ENCODE measurements around the gene MGMT.

Gene MGMT

DNA sequence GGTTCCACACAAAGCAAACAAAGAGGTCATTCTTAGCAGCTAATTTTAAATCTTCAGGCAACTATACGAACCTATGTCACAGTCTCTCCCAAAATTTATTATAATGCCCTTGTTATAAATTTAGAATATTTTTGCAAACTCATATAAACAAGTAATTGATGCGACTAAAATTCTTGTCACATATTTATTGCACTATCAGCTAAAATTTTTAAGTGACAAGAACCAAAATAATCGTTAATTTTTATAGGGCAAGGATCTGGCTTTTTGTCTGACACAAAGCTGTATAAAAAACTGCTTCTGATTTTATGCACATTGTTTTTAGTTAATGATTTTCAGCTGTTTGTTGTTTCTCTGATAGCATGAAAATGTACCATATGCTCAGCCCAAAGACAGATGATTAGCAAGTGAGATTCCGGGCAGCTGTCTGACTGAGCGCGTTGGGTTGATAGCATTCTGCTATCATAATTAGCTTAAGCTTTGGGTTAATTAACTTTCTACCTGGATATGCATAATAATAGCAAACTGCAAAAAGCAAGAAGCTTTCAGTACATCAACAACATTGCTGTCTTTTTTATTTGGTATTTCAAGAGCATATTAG is 136.0 kb downstream of the MGMT start:
- DNase-seq = no peak

DNA sequence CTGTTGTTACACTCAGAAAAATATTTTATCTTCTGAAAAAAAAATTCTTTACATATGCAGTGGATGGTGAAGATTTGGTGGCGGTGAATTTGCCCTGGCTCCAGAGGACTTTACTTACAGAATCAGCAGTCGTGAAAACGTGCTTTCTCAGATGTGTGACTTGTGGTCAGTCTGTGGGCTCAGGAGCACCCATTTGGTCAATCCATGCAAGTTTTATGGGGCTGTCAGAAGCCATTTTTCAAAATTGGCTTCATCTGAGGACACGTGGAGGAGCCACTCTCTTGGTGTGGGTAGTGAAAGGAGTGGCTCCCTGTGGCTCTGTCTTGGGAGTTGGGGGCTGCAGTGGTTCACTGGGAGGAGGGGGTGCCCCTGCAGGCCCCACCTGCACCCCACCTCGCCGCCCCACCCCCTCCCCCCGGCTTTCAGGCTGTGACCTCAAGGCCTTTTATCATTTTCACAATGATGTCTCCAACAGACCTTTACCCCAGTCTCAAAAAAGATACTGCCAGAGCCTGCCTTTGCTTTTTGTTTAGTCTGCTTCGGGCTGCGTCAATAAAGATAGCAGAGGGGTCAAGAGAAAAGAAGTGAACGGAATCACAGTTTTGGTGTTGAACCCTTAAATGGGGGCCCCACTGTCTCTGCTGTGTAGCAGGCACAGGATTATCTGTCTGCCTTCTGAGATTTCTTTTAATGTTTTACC is 137.4 kb downstream of the MGMT start:
- DNase-seq = no peak

DNA sequence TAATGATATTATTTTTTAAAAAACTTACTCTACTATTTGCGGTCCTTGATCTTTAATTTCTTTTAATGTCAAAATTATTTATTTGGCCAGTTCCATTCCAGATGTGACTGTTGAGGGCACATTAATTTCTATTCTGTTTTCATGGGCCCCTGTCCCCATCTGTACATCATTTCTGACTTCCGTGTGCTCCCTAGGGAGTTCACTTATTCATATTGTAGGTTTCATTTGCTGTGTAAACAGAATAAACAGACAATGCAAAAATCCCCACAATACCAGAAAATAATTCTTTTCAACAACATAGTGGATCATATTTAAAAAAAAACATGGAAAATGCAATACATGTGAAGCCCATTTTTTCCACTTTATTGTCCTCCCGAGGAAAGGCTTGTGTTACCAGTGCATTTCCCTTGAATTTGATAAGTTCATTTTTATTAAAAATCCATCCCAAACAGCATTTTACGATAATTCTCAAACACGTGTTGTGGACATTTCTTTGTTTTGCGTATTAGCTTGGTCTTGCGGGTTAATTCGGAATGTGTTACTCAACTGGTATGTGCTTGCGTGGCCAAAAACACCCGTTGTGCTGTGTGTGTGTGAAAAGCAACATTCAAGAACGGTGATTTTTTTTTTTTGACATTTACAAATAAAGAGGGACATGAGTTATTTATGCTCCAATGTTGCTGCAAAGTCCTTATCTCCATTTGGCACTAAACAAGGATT is 138.4 kb downstream of the MGMT start:
- DNase-seq = no peak

DNA sequence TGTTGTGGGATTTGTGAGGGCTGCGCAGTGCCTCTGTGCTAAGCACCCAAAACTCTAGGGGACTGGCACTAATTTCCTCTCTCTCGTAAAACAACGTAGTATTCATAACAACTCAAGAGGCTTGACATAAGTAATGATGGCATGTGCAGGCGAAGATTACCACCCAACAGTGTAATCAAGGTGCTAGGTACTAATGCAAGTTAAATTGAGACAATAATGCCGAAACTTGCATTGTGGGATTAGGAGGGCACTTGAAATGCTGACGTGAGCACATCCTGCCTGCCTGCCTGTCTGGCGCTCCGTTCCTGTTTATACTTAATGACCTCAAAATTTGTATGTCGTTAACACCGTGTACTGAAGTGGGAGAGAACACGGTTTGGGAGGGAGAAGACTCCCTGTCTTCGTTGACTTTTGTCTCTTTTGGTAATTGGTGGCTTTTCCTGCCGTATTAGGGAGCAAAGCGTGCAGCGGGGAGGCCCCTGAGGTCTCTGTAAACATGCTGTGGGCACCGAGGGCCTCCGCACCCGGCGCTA is 139.0 kb downstream of the MGMT start:
- no peak for DNase-seq

DNA sequence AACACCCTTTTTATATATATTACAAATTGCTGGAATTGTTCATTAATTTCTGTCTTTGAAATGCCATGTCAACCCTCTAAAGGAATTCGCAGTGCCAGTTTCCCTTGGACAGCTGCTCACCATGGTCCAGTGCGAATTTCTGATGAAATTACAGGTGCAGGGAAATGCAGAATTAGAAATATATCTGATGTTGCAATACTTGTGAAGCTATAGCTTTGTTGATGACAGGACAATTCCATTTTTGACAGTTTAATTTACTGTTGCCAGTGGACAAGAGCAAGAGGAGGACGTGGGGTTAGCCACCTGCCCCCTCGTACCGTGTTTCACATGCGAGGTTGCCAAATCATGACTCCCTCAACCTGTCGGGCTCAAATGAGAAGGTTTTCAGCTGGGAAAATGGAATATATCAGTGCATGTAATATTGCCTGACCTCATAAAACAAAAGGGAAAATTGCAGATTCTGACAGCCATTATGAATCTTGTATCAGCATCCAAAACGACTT is 140.6 kb downstream of the MGMT start:
- no peak for DNase-seq

DNA sequence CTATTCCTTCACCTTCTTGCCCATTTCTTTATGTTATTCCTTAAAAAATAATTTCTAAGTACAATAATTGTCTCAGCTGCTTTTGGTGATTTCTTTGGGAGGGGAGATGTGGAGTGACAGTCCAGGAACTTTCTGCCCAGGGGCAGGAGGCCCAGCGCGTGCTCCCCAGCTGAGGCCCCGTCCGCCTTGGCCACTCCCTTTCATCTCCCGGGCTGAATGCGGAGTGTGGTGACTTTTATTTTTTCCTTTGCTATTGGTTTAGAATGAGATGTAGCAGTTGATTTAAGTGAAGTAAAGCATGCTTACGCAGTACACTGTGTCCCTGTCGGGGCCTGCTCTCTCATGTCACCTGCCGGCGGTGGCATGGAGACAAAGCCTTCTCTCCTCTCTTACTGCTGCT is 141.6 kb downstream of the MGMT start:
- no peak for DNase-seq

DNA sequence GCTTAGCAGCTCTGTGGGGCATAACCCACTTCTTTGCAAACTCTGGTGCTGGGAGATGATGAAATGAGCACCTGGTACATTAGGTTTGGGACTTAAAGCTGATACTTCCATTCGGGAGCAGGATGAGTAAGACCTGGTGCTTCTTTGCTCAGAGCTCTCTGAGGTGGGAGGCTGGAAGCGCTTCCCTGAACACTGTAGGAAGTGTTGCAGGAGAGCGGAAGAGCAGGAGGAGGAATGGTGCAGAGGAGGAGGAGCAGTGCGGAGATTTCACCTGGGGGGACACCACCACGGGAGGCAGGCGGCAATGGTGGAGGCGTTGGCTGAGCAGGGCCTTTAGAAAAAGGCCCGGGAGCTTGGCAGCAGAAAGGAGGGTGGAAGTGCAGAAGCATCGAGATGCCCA is 142.5 kb downstream of the MGMT start:
- no peak for DNase-seq

DNA sequence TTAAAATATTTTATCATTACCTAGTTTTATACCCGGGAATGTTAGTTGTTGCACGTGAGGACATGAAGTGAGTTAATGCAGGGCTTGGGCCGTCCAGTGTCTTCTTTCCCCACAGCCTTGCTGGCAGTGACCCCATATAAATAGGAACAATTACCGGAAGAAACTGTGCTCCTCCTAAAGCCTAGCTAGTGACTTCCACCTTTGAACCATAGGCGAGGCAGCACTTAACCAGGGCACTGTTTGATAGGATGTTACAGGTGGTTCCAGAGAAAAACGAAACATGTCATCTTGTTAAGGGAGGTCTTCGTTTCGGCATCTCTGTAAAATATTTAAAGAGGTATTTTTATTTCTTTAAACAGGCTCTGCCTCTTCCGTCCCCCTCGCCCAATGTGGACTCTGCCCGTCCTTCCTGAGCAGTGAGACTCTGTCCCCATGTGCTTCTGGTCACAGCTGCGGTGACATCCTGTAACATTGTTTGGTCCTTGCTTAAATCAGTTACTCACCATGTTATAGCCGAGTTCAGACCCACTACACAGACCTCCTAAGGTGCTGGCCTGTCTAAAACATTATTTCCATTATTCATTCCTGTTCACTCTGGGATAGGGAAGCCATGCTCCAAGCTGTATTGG is 145.6 kb downstream of the MGMT start:
- no peak for DNase-seq

DNA sequence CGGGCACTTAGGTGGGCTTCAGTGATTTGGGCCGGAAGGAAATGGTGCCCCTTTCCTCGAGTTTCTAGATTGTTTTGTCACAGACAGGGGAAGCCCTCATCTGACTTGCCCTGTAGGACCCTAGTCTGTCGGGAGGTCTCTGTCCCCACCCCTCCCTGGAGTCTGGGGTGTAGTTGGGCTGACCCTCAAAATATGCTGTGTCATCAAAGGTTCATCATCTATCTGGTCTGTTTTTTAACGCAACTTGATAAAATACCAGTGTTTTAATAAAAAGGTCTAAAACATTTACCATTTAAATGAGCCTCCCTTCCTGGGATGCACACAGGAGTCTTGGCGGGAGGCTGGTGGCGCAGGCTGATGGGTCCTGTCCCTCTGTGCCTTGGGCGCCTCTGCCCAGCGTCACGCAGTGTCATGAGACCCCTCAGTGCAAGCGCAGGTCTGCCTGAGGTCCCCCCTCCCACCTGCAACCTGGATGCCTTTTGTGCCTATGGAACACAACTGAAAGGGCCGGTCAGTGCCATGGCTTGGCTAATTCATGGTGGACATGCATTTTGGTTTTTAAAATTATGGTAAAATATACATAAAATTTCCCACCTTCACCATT is 146.4 kb downstream of the MGMT start:
- DNase-seq = no peak

DNA sequence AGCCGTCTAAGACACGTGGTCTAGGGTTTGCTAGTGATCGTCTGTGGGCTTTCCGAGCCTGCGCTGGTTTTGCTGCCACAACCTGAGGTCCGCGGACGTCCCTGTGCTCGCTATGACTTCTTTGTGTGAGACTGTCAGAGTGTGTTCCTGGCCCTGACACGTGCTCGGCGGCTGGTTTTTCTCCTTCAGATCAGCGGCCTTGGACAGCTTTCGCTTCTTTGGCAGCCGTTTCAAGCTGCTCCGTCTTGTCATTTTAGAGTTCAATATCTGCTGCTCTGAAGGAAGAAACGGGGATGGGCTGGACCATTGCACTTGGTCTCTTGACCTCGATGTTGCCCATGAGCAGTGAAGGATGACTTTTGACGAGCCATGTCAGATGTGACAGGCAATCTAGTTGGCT is 147.3 kb downstream of the MGMT start:
- no peak for DNase-seq

DNA sequence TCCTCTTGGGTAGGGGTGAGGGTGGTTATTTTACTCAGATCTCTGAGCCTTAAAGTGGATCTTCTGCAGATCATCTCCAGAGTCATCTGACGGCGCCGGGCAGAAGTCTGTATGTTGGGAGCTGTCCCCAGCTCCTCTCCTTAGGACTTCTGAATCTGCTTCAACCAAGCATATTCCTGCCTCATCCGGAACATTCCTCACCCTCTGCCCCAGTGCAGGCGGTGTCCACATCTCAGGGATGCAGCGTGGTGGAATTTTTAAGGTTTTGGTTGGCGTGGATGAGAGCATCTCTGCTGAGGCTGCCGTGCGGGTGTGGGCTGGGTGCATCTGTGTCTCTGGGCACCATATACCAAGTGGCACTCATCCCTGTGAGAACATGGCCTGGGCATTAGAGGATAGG is 148.3 kb downstream of the MGMT start:
- DNase-seq = no peak

DNA sequence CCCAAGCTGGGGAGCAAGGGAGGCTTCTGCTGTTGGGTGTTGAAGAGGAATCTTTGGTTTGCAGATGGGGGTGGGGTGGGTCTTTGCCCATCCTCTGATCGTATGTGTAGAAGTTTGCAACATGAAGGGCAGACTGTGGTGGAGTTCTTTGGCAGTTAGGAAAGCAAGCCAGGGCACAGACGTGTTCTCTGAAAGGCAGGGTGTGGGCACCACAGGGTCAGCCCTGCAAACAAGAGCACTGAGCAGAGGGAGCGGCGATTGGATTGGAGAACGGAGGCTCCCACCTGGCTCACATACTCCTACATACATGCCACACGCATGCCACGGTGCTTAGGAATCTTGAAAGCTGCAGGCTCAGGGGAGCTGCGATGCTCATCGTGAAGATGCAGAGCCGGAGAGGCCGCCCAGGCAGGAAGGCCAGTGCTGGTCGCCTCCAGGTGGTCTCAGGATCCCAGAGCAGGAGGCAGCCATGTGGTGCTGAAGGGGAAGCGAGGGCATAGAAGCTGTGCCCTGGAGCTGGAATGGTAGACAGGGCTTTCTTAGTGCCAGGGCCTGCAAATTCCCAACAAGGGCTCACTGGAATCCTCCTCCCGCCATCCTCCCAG is 149.0 kb downstream of the MGMT start:
- DNase-seq = no peak

DNA sequence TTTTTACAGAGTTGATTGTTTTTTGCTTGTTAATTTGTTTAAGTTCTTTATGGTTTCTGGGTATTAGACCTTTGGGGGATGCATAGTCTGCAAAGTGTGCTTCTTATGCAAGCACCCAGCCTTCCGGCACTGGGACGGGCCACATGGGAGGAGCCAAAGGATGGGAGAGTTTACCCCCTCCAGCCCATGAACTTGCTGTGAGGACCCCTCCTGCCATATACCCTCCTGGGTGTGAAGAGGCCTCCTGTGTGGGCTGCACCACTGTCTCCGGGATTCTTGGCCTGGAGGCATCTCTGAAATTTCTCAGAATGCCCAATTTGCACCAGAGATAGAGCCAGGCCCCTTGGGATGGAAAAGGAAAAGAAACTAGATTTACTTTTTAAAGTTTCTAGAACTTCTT is 150.7 kb downstream of the MGMT start:
- DNase-seq = no peak

DNA sequence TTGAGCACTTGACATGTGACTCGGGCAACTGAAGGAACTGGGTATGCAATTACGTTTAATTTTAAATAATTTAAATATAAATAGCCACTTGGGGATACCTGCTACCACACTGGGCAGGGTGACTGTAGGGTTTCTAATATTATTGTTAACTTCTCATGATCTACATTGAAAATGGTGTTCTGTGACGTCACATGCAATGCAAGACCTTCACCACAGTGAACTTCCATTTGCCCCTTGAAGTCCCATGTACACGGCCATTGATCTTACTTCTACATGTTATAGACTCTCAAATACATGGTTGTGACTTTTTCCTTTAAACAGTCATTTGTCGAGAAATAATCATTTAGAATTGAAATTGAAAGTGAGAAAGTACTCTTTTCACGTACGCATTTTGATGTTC is 154.0 kb downstream of the MGMT start:
- no peak for DNase-seq

DNA sequence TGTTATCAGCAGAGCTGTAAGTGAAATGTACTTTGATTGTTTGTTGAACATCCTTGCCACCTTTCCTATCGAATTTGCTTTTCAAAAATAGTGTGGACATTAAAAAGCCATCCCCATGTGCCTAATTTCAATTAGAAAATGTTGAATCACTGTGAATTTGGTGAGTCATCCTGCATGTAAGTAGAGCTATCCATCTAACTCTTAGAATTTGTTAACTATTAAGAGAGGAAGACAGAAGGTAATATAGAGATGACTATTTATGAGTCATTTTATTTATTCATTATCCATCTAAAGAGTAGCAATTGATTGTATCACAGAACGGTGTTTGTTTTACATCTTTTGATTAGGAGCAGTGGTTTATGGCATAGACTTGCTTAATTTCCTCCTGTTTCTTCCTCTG is 154.7 kb downstream of the MGMT start:
- no peak for DNase-seq

DNA sequence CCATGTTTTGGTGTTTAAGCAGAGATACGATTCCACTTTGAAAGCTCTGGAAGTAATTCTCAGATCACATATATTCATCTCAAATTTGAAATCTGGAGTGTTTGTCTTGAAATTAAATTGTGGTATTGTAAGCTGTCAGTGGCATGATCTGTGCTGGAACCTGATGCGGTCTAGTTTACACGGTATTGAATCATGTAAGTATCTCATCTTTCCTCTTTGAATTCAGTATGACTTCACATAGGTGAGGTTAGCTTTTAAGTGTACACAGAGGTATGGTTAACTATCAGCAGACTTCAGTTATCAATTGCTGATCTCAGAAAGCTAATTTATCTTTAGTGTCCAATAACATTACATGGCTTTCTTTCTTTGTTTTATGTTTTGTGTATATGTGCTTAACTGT is 155.2 kb downstream of the MGMT start:
- no peak for DNase-seq

DNA sequence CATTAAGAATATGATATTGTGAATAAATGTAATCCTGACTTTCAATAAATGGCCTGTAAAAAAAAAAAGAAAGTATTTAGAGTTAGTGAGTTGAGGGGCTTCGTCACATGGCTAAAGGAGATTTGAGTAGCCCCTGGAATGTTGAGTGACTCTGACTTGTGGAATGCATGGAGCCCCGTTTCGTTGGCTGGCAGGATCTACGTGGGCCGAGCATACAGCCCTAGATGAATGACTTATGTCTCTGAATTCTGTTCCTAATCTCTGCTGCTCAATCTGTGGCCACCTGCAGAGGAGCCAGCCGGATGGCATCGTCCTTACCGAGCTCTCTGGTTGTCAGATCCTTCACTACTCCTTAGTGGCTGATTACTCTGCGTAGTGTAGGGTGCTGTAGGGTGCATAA is 155.7 kb downstream of the MGMT start:
- no peak for DNase-seq

DNA sequence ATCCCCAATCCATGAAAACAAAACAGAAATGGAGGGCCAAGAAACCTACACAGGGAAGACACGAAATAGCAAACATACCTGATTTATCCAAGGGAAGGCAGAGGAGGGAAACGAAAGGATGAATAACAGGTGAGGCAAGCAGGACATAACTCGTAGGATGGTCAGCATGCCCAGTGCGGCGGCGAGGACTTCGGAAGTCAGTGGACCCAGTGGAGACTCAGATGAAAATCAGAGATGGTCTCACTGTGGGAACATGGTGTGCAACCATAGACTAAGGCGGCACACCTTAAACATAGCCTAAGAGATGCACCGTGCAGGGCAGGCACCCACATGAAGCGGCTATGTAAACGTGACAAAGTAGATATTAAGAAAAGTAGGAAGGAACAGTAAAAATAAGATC is 157.5 kb downstream of the MGMT start:
- DNase-seq = no peak

DNA sequence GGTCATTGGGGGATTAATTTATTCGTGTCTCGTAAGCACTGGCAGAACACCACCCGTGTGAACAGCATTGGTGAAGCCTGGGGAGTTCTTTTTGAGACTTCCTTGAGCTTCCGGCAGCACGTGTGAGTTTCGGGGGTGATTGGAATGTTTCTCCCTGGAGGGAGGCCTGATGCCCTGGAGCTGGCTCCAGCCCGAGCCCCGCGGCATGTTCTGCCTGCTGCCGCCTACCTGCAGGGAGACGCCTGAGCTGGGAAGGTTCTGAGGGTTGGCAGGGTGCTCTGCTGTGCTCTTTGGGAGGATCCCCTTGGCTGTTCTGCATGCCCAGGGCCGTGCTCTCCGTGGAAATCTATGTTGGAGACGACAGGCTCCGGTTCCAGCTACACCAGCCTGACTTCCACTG is 159.3 kb downstream of the MGMT start:
- DNase-seq = no peak

DNA sequence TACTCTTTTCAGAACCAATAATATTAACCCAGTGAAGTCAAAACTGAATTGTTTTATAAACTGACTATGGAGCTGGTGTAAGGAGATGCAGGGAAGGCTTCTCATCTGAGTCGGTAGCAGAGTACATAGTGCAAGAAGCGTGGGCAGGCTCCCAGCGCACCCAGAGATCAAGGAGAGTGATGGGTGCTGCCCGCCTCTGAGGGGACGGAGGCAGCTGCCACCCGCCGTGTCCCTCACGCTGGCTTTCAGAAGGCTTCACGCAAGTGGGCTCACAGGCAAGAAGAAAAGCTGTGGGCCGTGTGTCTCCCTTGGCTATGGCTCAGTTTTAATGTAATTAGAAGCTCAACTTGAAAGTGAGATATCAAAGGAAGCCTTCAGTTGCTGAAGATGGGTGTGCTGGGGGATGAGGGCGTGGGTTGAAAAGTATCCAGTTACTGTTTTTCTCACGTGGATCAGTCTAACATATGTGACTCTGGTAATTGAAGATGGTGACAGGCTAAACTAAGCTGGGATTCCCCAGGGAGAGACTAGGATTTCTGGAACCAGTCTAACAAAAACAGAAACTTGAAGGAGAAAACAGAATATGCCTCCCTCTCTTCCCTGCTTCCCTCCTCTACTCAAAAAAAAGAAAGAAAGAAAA is 159.9 kb downstream of the MGMT start:
- DNase-seq = no peak

DNA sequence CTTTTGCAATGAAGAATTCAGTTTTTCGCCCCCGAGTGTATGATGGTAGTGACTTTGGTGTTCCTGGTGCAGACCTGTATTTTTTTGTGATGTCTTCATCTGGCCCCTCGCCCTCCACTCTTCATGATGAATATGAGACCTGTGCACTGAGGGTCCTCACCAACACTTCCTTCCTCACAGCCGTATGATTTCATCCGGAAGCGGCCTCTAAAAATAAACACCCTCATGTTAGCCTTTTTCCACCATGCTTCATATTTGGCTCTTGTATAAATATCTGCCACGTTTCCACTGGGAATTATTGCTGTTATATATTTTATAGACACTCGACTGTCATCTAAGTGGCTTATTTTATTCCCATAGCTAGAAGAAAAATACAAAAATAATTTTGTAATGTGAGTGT is 160.4 kb downstream of the MGMT start:
- DNase-seq = no peak

DNA sequence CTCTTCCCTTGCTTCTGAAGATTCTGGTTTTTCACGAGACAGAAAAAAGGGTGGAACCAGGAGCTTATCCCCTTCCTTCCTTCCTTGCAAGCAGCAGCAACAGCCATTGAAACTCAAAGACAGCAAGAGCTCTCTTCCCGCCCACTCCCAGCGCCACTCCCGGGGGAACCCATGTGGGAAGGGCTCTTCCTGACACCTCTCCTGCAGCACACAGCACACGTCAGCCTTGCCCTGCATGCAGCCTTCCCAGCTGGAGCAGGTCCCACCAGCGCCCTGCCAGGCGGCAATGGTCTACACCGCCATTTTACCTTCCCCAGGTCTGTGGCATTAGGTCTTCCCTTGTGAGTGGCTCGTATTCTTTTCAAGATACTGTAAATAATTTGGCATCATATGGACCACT is 161.8 kb downstream of the MGMT start:
- DNase-seq = no peak
